GM23248 (cell line): ENCODE data around the gene MARCHF5.

Source experiments
- EZH2 ChIP-seq: fragments of 200-600 bp; sonication (generic); IDR thresholded peaks from 2 replicates; pipeline ENCODE4 v1.6.1; 2018; ENCODE audit warnings: antibody characterized with exemption, mild to moderate bottlenecking; ENCODE audit not compliant: insufficient read depth, poor library complexity, severe bottlenecking
- EZH2phosphoT487 ChIP-seq: fragments of 200-600 bp; sonication (generic); IDR thresholded peaks from 2 replicates; pipeline ENCODE4 v1.6.1; 2018; ENCODE audit warnings: antibody characterized with exemption, moderate library complexity, mild to moderate bottlenecking, low read depth; ENCODE audit not compliant: insufficient read depth

GRCh38 chr10:92304061-92304460 lies 13.1 kb downstream of the MARCHF5 start:
- TF ChIP-seq EZH2 (no peak), EZH2phosphoT487 (no peak)
